GM12878 (cell line): Measurements from ENCODE around the gene GNAZ. TPM values are rescaled to one million over a fixed set of nuclear protein-coding genes. Genes with fewer than 3 reads are reported as not detected.

Experiments
- ATAC-seq: fragments of 200-7000 bp; cut with Tn5 transposase; 3 replicates; pipeline ENCODE4 v1.9.1; 2020; ENCODE audit warnings: mild to moderate bottlenecking, moderate library complexity
- BruUV-seq: library from RNA; stranded (reverse); fragments of 400-500 nt; replicated peaks from 2 replicates; lab custom pipeline; 2021; lab: Mats Ljungman, UMichigan
- CTCF ChIA-PET: fragments of 300-600 bp; sonication (Branson Sonifier 250); formaldehyde crosslinking; extraction: SDS; loops from one replicate; lab custom pipeline; 2021; ENCODE audit warnings: inconsistent platforms; lab: Yijun Ruan, JAX
- POLR2A ChIA-PET: fragments of 350-600 bp; formaldehyde crosslinking; extraction: SDS; loops from one replicate; lab custom pipeline; 2021; ENCODE audit warnings: inconsistent platforms; lab: Charles Lee
- RAD21 ChIA-PET: fragments of 300-600 bp; sonication (Branson Sonifier 250); formaldehyde crosslinking; loops from one replicate; lab custom pipeline; 2023; ENCODE audit warnings: antibody characterized with exemption; ENCODE audit not compliant: unreplicated experiment; lab: Charles Lee
- SMC1A ChIA-PET: fragments of 300-600 bp; sonication (Branson Sonifier 250); formaldehyde crosslinking; loops from one replicate; lab custom pipeline; 2023; ENCODE audit not compliant: unreplicated experiment, uncharacterized antibody; lab: Charles Lee
- DNase-seq: peaks from one replicate; pipeline ENCODE4 v3.0.0-alpha.2; 2011; ENCODE audit warnings: low read depth, low spot score
- FAIRE-seq: peaks from 3 replicates; lab custom pipeline; 2011; peaks lifted over from hg19 to GRCh38; lab: Jason Lieb, UNC
- H2AFZ ChIP-seq: 2 replicates; pipeline ENCODE4 v1.6.0; 2011; ENCODE audit warnings: low read depth, low read length, control low read depth; ENCODE audit not compliant: control insufficient read depth
- H3K27ac ChIP-seq: 2 replicates; pipeline ENCODE4 v1.5.1; 2011; ENCODE audit warnings: control low read depth; ENCODE audit not compliant: control insufficient read depth, insufficient read depth
- H3K27me3 ChIP-seq, 2 experiments: replicated peaks in 1 of 2; 2 replicates each; pipeline versions ENCODE4 v1.6.0 to v1.6.1; 2011; ENCODE audit warnings: low read length in 1 of 2; ENCODE audit not compliant: control insufficient read depth in 2 of 2, insufficient read depth in 2 of 2
- H3K36me3 ChIP-seq, 2 experiments: 2 replicates each; pipeline ENCODE4 v1.5.1; 2011; ENCODE audit warnings: low read length in 1 of 2; ENCODE audit not compliant: control insufficient read depth in 2 of 2, insufficient read depth in 2 of 2
- H3K4me1 ChIP-seq: 2 replicates; pipeline ENCODE4 v1.6.1; 2011; ENCODE audit warnings: mild to moderate bottlenecking, low read length, moderate library complexity, mixed read lengths; ENCODE audit not compliant: control insufficient read depth, insufficient read depth
- H3K4me2 ChIP-seq: 2 replicates; pipeline ENCODE4 v1.6.0; 2011; ENCODE audit warnings: control low read depth; ENCODE audit not compliant: control insufficient read depth, insufficient read depth
- H3K4me3 ChIP-seq: fragments of 200-600 bp; sonication (generic); 2 replicates; pipeline ENCODE4 v1.5.1; 2016
- H3K79me2 ChIP-seq: 2 replicates; pipeline ENCODE4 v1.6.0; 2011; ENCODE audit warnings: low read length; ENCODE audit not compliant: control insufficient read depth, insufficient read depth
- H3K9ac ChIP-seq: 2 replicates; pipeline ENCODE4 v1.8.0; 2011; ENCODE audit warnings: low read length, control low read depth, mixed read lengths; ENCODE audit not compliant: control insufficient read depth, insufficient read depth
- H3K9me3 ChIP-seq: replicated peaks from 3 replicates; pipeline ENCODE4 v1.5.1; 2011; ENCODE audit warnings: mild to moderate bottlenecking, low read length; ENCODE audit not compliant: control insufficient read depth, insufficient read depth
- H4K20me1 ChIP-seq: 2 replicates; pipeline ENCODE4 v1.6.0; 2011; ENCODE audit not compliant: control insufficient read depth, insufficient read depth
- ATF7 ChIP-seq: fragments of 450-650 bp; IDR thresholded peaks from 2 replicates; pipeline ENCODE4 v1.6.1; 2016; ENCODE audit warnings: low read depth, mild to moderate bottlenecking
- EED ChIP-seq: sonication (generic); IDR thresholded peaks from 2 replicates; pipeline ENCODE4 v1.6.1; 2016; ENCODE audit warnings: antibody characterized with exemption, low read depth
- IKZF2 ChIP-seq, 2 experiments: fragments of 450-650 bp; IDR thresholded peaks; 2 replicates each; pipeline ENCODE4 v1.6.1; 2017; ENCODE audit warnings: mild to moderate bottlenecking in 2 of 2, moderate library complexity in 2 of 2
- KDM1A ChIP-seq: fragments of 200-600 bp; sonication (generic); IDR thresholded peaks from 2 replicates; pipeline ENCODE4 v1.6.1; 2016; ENCODE audit warnings: borderline replicate concordance
- MEF2A ChIP-seq: IDR thresholded peaks from 2 replicates; pipeline ENCODE4 v1.6.1; 2011; ENCODE audit warnings: low read depth, mild to moderate bottlenecking, low read length, moderate library complexity; ENCODE audit not compliant: insufficient read depth
- SMAD1 ChIP-seq: fragments of 450-650 bp; IDR thresholded peaks from 2 replicates; pipeline ENCODE4 v1.6.1; 2018; ENCODE audit warnings: mild to moderate bottlenecking, low read depth; ENCODE audit not compliant: partially characterized antibody
- TCF3 ChIP-seq: IDR thresholded peaks from 2 replicates; pipeline ENCODE4 v1.6.1; 2012; ENCODE audit warnings: low read depth, mild to moderate bottlenecking, low read length, borderline replicate concordance; ENCODE audit not compliant: insufficient read depth
- USF2 ChIP-seq: IDR thresholded peaks from 2 replicates; pipeline ENCODE4 v1.6.1; 2011; ENCODE audit warnings: low read depth, low read length, improper control_type of control experiment, borderline replicate concordance
- ZNF384 ChIP-seq: IDR thresholded peaks from 2 replicates; pipeline ENCODE4 v1.6.1; 2012; ENCODE audit warnings: low read depth, mild to moderate bottlenecking, low read length, improper control_type of control experiment, borderline replicate concordance
- WGBS: methylation state at CpG from one replicate; pipeline ENCODE4 v1.1.6; 2016; ENCODE audit warnings: low lambda C conversion rate; ENCODE audit not compliant: insufficient replicate concordance, insufficient coverage; ENCODE audit errors: missing lambda C conversion rate; 5-methylcytosine and 5-hydroxymethylcytosine counted together
- in situ Hi-C: fragments of 300-500 bp; cut with MboI; formaldehyde crosslinking; loops from 9 replicates; pipeline ENCODE4 v1.14.3; 2018; ENCODE audit warnings: mixed read lengths
- intact Hi-C: fragments of 100-400 bp; cut with micrococcal nuclease; formaldehyde crosslinking; loops from one replicate; pipeline ENCODE4 v1.14.2; 2022; ENCODE audit not compliant: unreplicated experiment
- polyA plus RNA-seq, 11 experiments: library from polyadenylated mRNA; depleted of rRNA in 4 of 11; unstranded in 6 of 11; stranded (reverse) in 5 of 11; fragments of >200 nt; fragmentation: Nextera tagmentation in 4 of 11; fragmentation: Illumina TruSeq in 1 of 11; extraction: Ambion mirVana in 4 of 11; extraction: Trizol in 1 of 11; gene quantifications; 1 replicate in 1 of 11; 2 replicates in 10 of 11; pipeline versions ENCODE4 v1.2.1 to v1.2.3, GENCODE V29; 2011 to 2016; ENCODE audit warnings: inconsistent platforms in 2 of 11, missing spikeins in 2 of 11, low read depth in 1 of 11
- total RNA-seq, 4 experiments: library from RNA; depleted of rRNA in 3 of 4; stranded (reverse); fragments of >200 nt in 3 of 4; fragmentation: Illumina TruSeq in 1 of 4; extraction: Trizol in 1 of 4; gene quantifications; 2 replicates each; pipeline versions ENCODE4 v1.2.1 to v1.2.3, GENCODE V29; 2013 to 2021
- TF ChIP-seq, protein P1 (sequence below): fragments of 450-650 bp; IDR thresholded peaks from 2 replicates; pipeline ENCODE4 v1.6.1; 2017; ENCODE audit warnings: borderline replicate concordance

The GNAZ gene
- total and polyA plus RNA-seq, 10 of the 15 experiments (the other 5 are each of a cell fraction or from before 2014, with no cell fraction given): 0.09 to 1.0 (median 0.44) TPM; not detected in 1

DNA sequence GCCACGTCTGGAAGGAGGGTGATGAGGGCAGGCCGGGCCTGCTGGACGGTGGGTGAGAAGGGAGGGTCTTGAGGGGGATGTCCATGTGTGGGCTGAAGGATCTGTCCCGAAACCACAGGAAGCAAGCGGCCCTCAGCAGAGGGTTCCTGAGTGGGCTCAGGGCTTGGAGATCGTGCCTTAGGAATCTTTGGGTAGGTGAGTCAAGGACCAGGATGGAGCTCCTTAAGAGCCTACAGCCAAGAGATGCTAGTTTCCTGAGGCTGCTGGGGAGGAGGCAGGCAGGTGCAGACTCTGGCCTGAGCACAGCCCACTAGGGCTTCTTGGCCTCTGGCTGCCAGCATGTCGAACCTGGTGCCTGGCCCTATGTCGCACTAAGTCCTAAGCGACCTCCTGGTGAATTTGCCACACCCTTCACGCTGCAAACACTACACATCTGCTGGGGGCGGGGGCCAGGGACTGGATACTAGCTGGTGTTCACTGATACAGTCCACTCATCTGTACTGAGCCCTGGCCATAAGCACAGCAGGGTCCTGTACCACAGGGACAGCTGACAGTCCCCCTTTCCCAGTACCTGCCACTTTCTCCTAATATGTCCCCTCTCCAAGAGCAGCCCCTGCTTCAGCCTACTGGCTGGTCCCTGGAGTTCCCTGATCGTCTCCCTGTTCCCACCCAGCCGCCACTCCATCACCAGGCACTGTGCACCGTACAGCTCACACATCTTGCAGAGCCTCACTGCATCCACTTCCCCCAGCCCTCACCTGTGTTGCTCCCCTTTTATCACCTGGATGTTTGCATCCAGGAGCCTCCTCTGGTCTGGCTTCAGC, 19.5 kb downstream of the GNAZ start:
- intact Hi-C loops (no loop called here), in situ Hi-C loops (no loop called here)
- ChIA-PET CTCF (interaction anchor here (1.8 kb wide), 1 partner anchor 130 kb away, joined by 6 read pairs; no protein-coding TSS in a partner anchor), RAD21 (no interaction called here), POLR2A (no interaction called here), SMC1A (interaction anchor here (2.0 kb wide), 1 partner anchor 130 kb away, joined by 8 read pairs; no protein-coding TSS in a partner anchor)
- TF ChIP-seq ATF7 (no peak), EED (no peak), SMAD1 (no peak), IKZF2 (IDR thresholded peaks at IDR 0.05) (no peak), ZNF384 (no peak), MEF2A (no peak), TCF3 (no peak), USF2 (no peak), KDM1A (no peak)
- TF ChIP-seq, protein P1, sequence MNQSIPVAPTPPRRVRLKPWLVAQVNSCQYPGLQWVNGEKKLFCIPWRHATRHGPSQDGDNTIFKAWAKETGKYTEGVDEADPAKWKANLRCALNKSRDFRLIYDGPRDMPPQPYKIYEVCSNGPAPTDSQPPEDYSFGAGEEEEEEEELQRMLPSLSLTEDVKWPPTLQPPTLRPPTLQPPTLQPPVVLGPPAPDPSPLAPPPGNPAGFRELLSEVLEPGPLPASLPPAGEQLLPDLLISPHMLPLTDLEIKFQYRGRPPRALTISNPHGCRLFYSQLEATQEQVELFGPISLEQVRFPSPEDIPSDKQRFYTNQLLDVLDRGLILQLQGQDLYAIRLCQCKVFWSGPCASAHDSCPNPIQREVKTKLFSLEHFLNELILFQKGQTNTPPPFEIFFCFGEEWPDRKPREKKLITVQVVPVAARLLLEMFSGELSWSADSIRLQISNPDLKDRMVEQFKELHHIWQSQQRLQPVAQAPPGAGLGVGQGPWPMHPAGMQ: no peak
- FAIRE-seq (no peak), ATAC-seq (no peak), DNase-seq (no peak)
- Histone ChIP-seq H3K4me2 (no peak overlapping the region), H3K27ac (no peak overlapping the region), H3K4me3 (no peak overlapping the region), H3K9ac (no peak overlapping the region), H4K20me1 (no peaks in the 10 kb centered on the region), H3K79me2 (no peaks in the 10 kb centered on the region), H3K9me3 (no peaks in the 10 kb centered on the region), H2AFZ (no peak overlapping the region), H3K4me1 (no peaks in the 10 kb centered on the region), H3K27me3 (no peaks in the 10 kb centered on the region), H3K36me3 (no peaks in the 10 kb centered on the region)
- WGBS: 35% methylated on average over 14 of the region's 14 CpGs
- BruUV-seq: no TSS peak
